ENCODE measurements around the gene PTH2R.
"Not testable (repeated sequence)": the region's sequence is repeated elsewhere in the genome, so short reads cannot be mapped to it uniquely, and the experiment has no call there.

Gene PTH2R

DNA sequence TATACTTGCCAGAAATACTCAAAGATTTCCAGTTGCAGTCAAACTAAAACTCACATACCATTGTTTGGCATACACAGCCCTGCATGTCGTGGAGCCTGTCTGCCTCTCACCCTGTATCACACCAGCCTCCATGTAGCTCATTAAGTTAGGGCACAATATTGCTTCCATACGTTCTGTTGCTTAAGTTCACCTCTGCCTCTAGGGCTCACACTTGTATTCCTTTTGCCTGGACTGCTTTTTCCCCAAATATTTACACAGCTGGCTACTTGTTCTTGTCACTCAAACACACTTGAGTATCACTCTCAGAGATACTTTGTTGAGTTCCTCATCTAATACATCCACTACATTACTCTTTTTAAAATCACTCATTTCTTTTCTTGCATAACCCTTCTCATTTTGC, 83.1 kb downstream of the PTH2R start:
- DNase-seq = no peak

- no peak for DNase-seq
Observed at GRCh38 chr2:208490492-208490891, 83.9 kb downstream of the PTH2R start.

GRCh38 chr2:208491641-208492040, 85.0 kb downstream of the PTH2R start:
- no peak for DNase-seq

- DNase-seq = no peak
Observed at GRCh38 chr2:208492069-208492468, 85.5 kb downstream of the PTH2R start.

- no peak for DNase-seq
Observed at GRCh38 chr2:208493186-208493585, 86.6 kb downstream of the PTH2R start.

- no peak for DNase-seq
Observed at GRCh38 chr2:208496129-208496528, 89.5 kb downstream of the PTH2R start.

- no peak for DNase-seq
Observed at GRCh38 chr2:208501206-208501605, 94.6 kb downstream of the PTH2R start.

DNA sequence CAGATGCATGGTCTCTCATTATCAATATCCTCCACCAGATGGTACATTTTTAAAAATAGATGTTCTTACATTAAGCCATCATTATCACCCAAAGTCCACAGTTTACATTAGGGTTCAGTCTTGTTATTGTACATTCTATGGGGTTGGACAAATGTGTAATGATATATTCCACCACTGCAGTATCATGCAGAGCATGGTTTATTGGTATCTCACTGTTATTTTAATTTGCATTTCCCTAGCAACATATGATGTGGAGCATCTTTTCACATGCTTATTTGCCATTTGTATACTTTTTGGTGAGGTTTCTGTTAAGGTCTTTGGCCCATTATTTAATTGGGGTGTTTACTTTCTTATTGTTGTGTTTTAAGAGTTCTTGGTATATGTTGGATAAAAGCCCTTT, 95.7 kb downstream of the PTH2R start:
- no peak for DNase-seq

DNA sequence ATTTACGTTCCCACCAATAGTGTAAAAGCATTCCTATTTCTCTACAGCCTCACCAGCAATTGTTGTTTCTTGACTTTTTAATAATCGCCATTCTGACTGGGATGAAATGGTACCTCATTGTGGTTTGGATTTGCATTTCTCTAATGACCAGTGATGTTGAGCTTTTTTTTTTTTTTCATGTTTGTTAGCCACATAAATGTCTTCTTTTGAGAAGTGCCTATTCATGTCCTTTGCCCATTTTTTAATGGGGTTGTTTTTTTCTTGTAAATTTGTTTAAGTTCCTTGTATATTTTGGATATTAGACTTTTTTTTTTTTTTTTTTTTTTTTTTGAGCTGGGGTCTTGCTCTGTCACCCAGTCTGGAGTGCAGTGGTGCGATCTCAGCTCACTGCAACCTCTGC, 98.8 kb downstream of the PTH2R start:
- not testable (repeated sequence) for DNase-seq

DNA sequence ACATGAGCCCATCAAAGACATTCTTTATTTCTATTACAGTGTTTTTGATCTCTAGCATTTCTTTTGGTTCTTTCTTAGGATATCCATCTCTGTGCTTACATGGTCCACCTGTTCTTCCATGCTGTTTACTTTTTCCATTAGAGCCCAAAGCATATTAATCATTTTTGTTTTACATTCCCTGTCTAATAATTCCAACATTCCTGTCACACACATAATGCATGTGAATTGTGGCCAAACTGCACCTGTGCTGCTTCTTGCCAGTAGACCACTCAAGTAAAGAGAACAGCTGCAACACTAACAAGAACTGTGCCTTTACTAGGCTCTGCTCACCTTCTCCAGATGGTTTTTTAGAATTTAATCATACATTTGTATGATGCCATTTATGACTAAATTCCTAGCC, 103.0 kb downstream of the PTH2R start:
- no peak for DNase-seq

DNA sequence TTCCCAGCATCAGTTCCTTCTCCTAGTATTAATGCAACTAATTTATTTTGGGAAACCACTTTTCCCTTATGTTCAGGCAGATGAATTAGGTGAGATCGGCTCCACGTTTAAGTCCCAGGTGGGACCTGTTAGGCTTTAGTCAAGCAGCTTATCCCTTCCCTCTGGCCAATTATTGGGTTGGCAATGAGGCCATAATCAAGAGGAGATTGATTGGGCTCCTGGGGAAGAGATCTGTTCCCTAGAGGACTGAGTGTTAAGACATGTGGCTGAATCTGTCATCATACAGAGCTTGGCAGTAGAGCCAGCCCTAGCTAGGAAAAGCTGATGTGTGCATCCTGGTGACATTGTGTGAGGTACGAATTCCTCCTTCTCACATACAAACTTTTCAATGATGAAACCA, 104.4 kb downstream of the PTH2R start:
- no peak for DNase-seq

DNA sequence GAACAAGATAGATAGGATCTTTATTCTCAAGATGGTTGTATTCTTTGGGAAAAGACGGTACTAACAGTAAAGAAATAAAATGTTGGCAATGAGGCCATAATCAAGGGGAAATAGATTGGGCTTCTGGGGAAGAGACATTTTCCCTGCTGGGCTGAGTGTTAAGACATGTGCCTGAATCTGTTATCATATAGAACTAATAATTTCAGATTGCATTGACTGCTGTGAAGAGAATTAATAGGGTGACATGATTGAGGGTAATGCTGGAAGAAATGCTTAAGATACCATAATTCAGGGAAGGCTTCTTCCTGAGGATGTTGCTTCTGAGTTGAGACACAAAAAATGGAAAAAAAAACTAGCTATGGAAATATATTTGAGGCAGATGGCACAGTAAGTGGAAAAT, 105.0 kb downstream of the PTH2R start:
- no peak for DNase-seq

GRCh38 chr2:208515099-208515498, 108.5 kb downstream of the PTH2R start:
- DNase-seq = no peak

- not testable (repeated sequence) for DNase-seq
Observed at GRCh38 chr2:208523069-208523468, 116.5 kb downstream of the PTH2R start.

DNA sequence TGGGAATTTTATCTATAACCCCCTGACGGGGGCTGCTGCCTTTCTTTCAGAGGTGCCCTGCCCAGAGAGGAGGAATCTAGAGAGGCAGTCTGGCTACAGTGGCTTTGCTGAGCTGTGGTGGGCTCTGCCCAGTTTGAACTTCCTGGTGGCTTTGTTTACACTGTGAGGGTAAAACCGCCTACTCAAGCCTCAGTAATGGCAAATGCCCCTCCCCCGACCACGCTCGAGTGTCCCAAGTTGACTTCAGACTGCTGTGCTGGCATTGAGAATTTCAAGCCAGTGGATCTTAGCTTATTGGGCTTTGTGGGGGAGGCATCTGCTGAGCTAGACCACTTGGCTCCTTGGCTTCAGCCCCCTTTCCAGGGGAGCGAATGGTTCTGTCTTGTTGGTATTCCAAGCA, 118.6 kb downstream of the PTH2R start:
- not testable (repeated sequence) for DNase-seq

DNA sequence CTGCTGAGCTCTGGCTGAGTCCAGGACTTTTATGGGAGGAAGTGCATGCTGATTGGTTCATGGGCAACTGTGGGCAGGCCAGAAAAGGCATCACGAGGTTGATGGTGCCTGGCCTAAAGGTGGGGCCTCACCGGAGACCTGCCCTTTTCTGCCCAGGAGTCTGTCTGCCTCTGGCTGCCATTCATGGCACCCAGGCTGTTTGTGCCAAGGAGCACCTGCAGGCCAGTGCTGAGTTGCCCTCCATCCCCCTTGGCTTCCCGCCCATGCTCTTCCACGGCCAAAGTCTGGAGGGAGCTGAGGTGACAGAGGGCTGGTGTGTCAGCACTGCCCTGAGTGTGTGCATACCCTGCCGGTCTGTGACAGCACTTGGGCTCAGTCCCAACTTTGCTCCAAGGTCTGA, 123.2 kb downstream of the PTH2R start:
- DNase-seq = no peak

DNA sequence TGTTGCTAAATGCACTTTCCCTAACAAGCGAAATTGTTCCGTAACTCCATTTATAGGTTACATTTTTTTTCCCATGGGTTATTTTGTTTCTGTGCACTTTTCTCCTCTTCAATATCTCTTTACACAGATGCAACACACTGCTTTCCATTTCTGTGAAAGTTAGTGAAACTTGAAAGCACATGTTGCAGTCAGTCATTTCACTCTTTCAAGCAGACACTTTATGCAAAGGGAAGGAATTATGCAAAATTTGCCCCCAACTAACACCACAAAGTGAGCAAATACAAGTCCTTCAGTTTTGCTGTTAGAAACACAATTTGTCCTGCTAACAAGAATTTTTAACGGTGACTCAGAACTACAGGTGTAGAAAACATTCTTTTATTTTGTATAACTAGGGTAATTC, 124.8 kb downstream of the PTH2R start:
- no peak for DNase-seq

DNA sequence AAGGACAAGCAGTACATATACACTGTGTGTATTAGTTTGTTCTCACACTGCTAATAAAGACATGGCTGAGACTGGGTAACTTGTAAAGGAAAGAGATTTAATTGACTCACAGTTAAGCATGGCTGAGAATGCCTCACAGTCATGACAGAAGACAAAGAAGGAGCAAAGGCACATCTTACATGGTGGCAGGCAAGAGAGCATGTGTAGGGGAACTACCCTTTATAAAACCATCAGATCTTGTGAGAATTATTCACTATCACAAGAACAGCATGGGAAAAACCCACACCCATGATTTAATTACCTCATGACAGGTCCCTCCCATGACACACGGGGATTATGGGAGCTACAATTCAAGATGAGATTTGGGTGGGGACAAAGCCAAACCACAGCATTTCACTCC, 129.0 kb downstream of the PTH2R start:
- DNase-seq = not testable (repeated sequence)

- no peak for DNase-seq
Observed at GRCh38 chr2:208541461-208541988, 134.9 kb downstream of the PTH2R start.

DNA sequence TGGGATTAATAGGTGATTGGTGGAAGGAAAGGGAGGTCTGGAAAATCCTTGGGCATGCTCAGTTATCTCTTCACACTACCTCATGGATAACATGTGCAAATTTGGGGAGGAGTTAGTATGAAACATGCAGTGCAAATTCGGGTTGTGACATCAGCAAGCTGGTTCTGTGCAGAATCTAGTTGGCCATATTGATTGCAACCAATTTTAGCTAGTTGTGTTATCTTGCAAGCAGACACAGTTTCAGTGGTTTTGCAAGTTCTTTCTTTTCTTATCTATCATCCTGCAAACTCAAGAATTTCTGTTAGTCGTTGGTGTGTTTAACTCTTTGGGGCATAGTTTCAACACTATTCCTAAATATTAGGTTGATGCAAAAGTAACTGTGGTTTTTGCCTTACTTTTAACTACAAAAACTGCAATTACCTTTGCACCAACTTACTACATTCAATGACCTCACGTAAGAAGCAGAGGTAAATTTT, 135.4 kb downstream of the PTH2R start:
- no peak for DNase-seq

DNA sequence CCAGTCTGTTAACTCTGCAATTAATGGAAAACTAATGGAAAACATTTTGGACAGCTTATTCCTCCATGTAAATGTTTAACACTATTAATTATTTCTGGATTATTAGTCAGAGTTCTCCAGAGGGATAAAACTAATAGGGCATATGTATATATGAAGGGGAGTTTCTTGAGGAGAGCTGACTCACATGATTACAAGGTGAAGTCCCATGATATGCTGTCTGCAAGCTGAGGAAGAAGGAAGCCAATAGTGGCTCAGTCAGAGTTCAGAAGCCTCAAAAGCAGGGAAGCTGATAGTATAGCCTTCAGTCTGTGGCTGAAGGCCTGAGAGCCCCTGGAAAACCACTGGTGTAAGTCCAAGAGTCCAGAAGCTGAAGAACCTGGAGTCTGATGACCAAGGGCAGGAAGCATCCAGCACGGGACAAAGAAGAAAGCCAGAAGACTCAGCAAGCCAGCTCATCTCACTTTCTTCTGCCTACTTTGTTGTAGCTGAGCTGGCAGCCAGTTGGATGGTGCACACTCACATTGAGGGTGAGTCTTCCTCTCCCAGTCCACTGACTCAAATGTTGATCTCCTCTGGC, 136.0 kb downstream of the PTH2R start:
- no peak for DNase-seq
